ENCODE data around the gene RET.

Gene RET

GRCh38 chr10:43044961-43045621 is 31.8 kb upstream of the RET start:
- FAIRE-seq, result no peak

- no peak for FAIRE-seq
These were observed 31.1 kb upstream of the RET start for GRCh38 chr10:43045631-43046287.

- FAIRE-seq, result no peak
These were observed 30.4 kb upstream of the RET start for GRCh38 chr10:43046288-43046991.

GRCh38 chr10:43047288-43047970 is 29.4 kb upstream of the RET start:
- FAIRE-seq, result no peak

- FAIRE-seq, result no peak
These were observed 28.4 kb upstream of the RET start for GRCh38 chr10:43048301-43049051.

- no peak for FAIRE-seq
These were observed 27.8 kb upstream of the RET start for GRCh38 chr10:43049081-43049551.

- FAIRE-seq, result no peak
These were observed 26.9 kb upstream of the RET start for GRCh38 chr10:43050011-43050410.

- no peak for FAIRE-seq
These were observed 23.0 kb upstream of the RET start for GRCh38 chr10:43053825-43054224.

- FAIRE-seq, result no peak
These were observed 22.3 kb upstream of the RET start for GRCh38 chr10:43054593-43054992.

GRCh38 chr10:43055217-43055616 is 21.7 kb upstream of the RET start:
- no peak for FAIRE-seq

GRCh38 chr10:43055991-43056567 is 20.8 kb upstream of the RET start:
- FAIRE-seq, result no peak

GRCh38 chr10:43056568-43057011 is 20.3 kb upstream of the RET start:
- no peak for FAIRE-seq

- no peak for FAIRE-seq
These were observed 19.6 kb upstream of the RET start for GRCh38 chr10:43057231-43057711.

- FAIRE-seq, result no peak
These were observed 19.0 kb upstream of the RET start for GRCh38 chr10:43057831-43058340.

- FAIRE-seq, result no peak
These were observed 18.0 kb upstream of the RET start for GRCh38 chr10:43058716-43059335.

- FAIRE-seq, result no peak
These were observed 17.5 kb upstream of the RET start for GRCh38 chr10:43059336-43059720.

GRCh38 chr10:43059828-43060227 is 17.0 kb upstream of the RET start:
- FAIRE-seq, result no peak

GRCh38 chr10:43060291-43060690 is 16.6 kb upstream of the RET start:
- FAIRE-seq, result no peak

GRCh38 chr10:43061331-43061730 is 15.5 kb upstream of the RET start:
- no peak for FAIRE-seq

GRCh38 chr10:43061760-43062159 is 15.1 kb upstream of the RET start:
- FAIRE-seq, result no peak

GRCh38 chr10:43062402-43063160 is 14.3 kb upstream of the RET start:
- no peak for FAIRE-seq

All from TTC549 (cell line).